Astrocyte (in vitro differentiated cells and primary cell): Measurements from ENCODE around the gene DPM3. TPM values are rescaled to one million over a fixed set of nuclear protein-coding genes. Genes with fewer than 3 reads are reported as not detected.
A peak's percentile ranks its signal among the peaks of the same experiment; 100 is the strongest.

Experiments used
- DNase-seq: peaks from one replicate; pipeline ENCODE4 v3.0.0-alpha.2; 2010; ENCODE audit warnings: low read depth
- FAIRE-seq: peaks from 2 replicates; lab custom pipeline; 2011; peaks lifted over from hg19 to GRCh38; lab: Jason Lieb, UNC
- H2AFZ ChIP-seq: 2 replicates; pipeline ENCODE4 v1.6.0; 2012; ENCODE audit warnings: low read depth, low read length, inconsistent platforms
- H3K27ac ChIP-seq: 2 replicates; pipeline ENCODE4 v1.5.1; 2011; ENCODE audit warnings: low read depth, low read length, inconsistent platforms
- H3K27me3 ChIP-seq: 2 replicates; pipeline ENCODE4 v1.6.0; 2011; ENCODE audit warnings: low read length, inconsistent platforms; ENCODE audit not compliant: insufficient read depth
- H3K36me3 ChIP-seq: 2 replicates; pipeline ENCODE4 v1.5.1; 2011; ENCODE audit warnings: low read length, inconsistent platforms; ENCODE audit not compliant: insufficient read depth
- H3K4me1 ChIP-seq: 2 replicates; pipeline ENCODE4 v1.5.1; 2011; ENCODE audit warnings: low read length, inconsistent platforms; ENCODE audit not compliant: insufficient read depth
- H3K4me2 ChIP-seq: 2 replicates; pipeline ENCODE4 v1.6.0; 2012; ENCODE audit warnings: low read length, inconsistent platforms
- H3K4me3 ChIP-seq: 2 replicates; pipeline ENCODE4 v1.5.1; 2011; ENCODE audit warnings: low read depth, mild to moderate bottlenecking, low read length, inconsistent platforms; ENCODE audit not compliant: insufficient read depth
- H3K79me2 ChIP-seq: 2 replicates; pipeline ENCODE4 v1.6.0; 2012; ENCODE audit warnings: mild to moderate bottlenecking, low read length, inconsistent platforms; ENCODE audit not compliant: insufficient read depth
- H3K9ac ChIP-seq: 2 replicates; pipeline ENCODE4 v1.6.0; 2012; ENCODE audit warnings: mild to moderate bottlenecking, low read length, inconsistent platforms
- H3K9me3 ChIP-seq: 2 replicates; pipeline ENCODE4 v1.5.1; 2012; ENCODE audit warnings: low read depth, mild to moderate bottlenecking, low read length, inconsistent platforms; ENCODE audit not compliant: insufficient read depth
- H4K20me1 ChIP-seq: 2 replicates; pipeline ENCODE4 v1.6.0; 2012; ENCODE audit warnings: low read length, inconsistent platforms; ENCODE audit not compliant: insufficient read depth
- H3K27ac Mint-ChIP-seq: one replicate; pipeline ENCODE4 v1.8.0; 2021; ENCODE audit warnings: mild to moderate bottlenecking, mixed read lengths; ENCODE audit not compliant: unreplicated experiment
- H3K27me3 Mint-ChIP-seq: one replicate; pipeline ENCODE4 v1.8.0; 2021; ENCODE audit warnings: low read depth, mixed read lengths; ENCODE audit not compliant: unreplicated experiment
- H3K36me3 Mint-ChIP-seq: one replicate; pipeline ENCODE4 v1.8.0; 2021; ENCODE audit warnings: low read depth, mixed read lengths; ENCODE audit not compliant: unreplicated experiment
- H3K4me1 Mint-ChIP-seq: one replicate; pipeline ENCODE4 v1.8.0; 2021; ENCODE audit warnings: low read depth, mixed read lengths; ENCODE audit not compliant: unreplicated experiment
- H3K4me3 Mint-ChIP-seq: one replicate; pipeline ENCODE4 v1.8.0; 2021; ENCODE audit warnings: mild to moderate bottlenecking, moderate library complexity, mixed read lengths; ENCODE audit not compliant: unreplicated experiment
- H3K9me3 Mint-ChIP-seq: one replicate; pipeline ENCODE4 v1.8.0; 2021; ENCODE audit warnings: mild to moderate bottlenecking, mixed read lengths; ENCODE audit not compliant: unreplicated experiment
- EZH2 ChIP-seq: IDR thresholded peaks from 2 replicates; pipeline ENCODE4 v1.6.1; 2012; ENCODE audit warnings: mild to moderate bottlenecking, low read length, inconsistent platforms; ENCODE audit not compliant: insufficient read depth
- total RNA-seq: library from RNA; stranded (reverse); gene quantifications from 2 replicates; pipeline ENCODE4 v1.2.1, GENCODE V29; 2021
- TF ChIP-seq, protein P1 (sequence below): IDR thresholded peaks from 2 replicates; pipeline ENCODE4 v1.5.1; 2011; ENCODE audit warnings: low read depth, mild to moderate bottlenecking, inconsistent platforms, low read length, moderate library complexity; ENCODE audit not compliant: insufficient read depth

Gene DPM3
- total RNA-seq, 1 donor from 2014 or later = 31.0 TPM

DNA sequence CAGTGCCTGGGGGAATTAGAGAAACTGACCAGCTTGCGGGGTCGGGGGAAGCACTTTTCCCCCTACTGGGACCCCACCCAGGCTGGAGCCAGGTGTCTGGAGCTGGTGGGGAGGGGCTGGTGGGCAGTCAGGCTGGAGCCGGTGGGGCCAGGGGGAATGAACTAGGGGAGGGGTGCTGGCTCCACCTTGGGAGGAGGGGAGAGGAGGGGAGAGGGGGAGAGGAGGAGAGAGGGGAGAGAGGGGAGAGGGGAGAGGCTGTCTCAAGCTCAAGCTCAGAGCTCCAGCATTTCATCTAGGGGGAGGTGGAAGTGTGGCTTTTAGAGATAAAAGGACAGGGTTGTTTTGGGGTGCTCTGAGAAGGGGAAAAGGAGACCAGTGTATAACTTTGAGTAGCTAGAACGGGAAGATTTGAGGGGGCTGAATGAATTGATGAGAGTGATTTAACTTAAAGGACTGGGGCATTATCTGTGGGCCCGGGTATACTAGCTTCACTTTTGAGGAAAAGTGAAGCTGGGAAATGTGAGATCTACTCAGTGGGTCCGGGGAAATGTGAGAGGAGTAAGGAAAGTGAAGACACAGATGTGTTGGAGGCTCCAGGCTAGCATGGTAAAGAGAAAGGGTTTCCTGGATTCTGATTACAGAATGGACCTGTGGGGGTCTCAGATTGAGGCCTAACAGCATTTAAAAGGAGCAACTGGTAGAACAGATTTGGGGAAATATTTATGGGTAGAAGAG, 9.9 kb downstream of the DPM3 start:
- FAIRE-seq (no peak), DNase-seq (no peak)
- peaks cover 50% of the 10 kb centered on the region for H3K4me1 ChIP-seq
- peaks cover 8% of the 10 kb centered on the region for H3K36me3 Mint-ChIP-seq
- H2AFZ ChIP-seq = no peak overlapping the region
- H3K4me2 ChIP-seq = peak overlapping the region; percentile 90
- peak overlapping the region; percentile 77 for H3K9ac ChIP-seq
- peaks cover 43% of the 10 kb centered on the region for H3K4me1 Mint-ChIP-seq
- no peak overlapping the region for H3K4me3 ChIP-seq
- peaks cover 33% of the 10 kb centered on the region for H3K27me3 ChIP-seq
- no peak for TF ChIP-seq EZH2
- TF ChIP-seq, protein P1, sequence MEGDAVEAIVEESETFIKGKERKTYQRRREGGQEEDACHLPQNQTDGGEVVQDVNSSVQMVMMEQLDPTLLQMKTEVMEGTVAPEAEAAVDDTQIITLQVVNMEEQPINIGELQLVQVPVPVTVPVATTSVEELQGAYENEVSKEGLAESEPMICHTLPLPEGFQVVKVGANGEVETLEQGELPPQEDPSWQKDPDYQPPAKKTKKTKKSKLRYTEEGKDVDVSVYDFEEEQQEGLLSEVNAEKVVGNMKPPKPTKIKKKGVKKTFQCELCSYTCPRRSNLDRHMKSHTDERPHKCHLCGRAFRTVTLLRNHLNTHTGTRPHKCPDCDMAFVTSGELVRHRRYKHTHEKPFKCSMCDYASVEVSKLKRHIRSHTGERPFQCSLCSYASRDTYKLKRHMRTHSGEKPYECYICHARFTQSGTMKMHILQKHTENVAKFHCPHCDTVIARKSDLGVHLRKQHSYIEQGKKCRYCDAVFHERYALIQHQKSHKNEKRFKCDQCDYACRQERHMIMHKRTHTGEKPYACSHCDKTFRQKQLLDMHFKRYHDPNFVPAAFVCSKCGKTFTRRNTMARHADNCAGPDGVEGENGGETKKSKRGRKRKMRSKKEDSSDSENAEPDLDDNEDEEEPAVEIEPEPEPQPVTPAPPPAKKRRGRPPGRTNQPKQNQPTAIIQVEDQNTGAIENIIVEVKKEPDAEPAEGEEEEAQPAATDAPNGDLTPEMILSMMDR = no peak
- H3K27me3 Mint-ChIP-seq = no peaks in the 10 kb centered on the region
- no peak overlapping the region for H3K27ac Mint-ChIP-seq
- no peaks in the 10 kb centered on the region for H4K20me1 ChIP-seq
- H3K9me3 Mint-ChIP-seq = no peaks in the 10 kb centered on the region
- H3K27ac ChIP-seq = no peak overlapping the region
- peak overlapping the region; percentile 78 for H3K4me3 Mint-ChIP-seq
- H3K9me3 ChIP-seq = no peaks in the 10 kb centered on the region
- no peaks in the 10 kb centered on the region for H3K36me3 ChIP-seq
- no peaks in the 10 kb centered on the region for H3K79me2 ChIP-seq

DNA sequence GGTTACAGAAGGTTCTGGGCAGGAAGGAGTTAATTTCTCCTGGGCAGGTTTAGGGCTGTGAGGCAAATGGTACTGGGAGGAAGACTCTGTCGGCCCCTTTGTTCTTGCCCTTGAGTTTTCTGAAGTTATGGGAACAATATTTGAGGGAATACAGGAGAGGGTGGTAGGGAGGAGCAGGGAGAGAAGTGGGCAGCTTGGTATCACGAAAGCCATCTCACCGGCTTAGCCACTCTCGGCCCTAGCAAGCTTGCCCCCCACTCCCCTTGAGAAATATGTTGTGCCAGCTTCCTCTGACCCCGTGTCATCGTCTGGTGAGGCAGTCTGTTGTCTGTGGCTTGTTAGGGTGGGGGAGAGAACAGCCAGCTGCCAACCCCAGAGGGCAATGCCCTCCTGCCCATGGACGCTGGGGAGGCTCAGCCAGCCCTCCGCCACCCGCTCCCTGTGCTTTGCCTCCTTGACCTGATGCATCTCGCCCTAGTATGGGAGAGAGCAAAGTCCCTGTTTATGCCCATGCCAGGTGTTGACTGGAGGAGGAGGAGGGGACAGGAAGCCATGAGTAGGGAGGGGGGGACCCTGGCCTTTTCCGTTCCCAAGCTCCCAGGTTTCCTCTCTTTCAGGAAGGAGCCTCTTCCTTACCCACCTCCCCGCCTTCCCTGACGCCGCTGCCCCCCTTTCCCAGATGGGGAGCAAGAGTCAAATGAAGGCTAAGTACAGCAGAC, 11.4 kb downstream of the DPM3 start:
- Mint-ChIP-seq H3K27me3 (no peaks in the 10 kb centered on the region), H3K36me3 (peaks cover 5% of the 10 kb centered on the region), H3K9me3 (no peaks in the 10 kb centered on the region), H3K4me3 (peak overlapping the region; percentile 87), H3K4me1 (peaks cover 40% of the 10 kb centered on the region), H3K27ac (peak overlapping the region; percentile 73)
- Histone ChIP-seq H3K4me2 (peak overlapping the region; percentile 90), H3K36me3 (no peaks in the 10 kb centered on the region), H3K79me2 (no peaks in the 10 kb centered on the region), H3K27me3 (peaks cover 42% of the 10 kb centered on the region), H4K20me1 (no peaks in the 10 kb centered on the region), H3K4me3 (peak overlapping the region; percentile 55), H2AFZ (no peak overlapping the region), H3K27ac (peak overlapping the region; percentile 9), H3K4me1 (peaks cover 44% of the 10 kb centered on the region), H3K9ac (peak overlapping the region; percentile 77), H3K9me3 (no peaks in the 10 kb centered on the region)
- FAIRE-seq (no peak), DNase-seq (no peak)
- no peak for TF ChIP-seq EZH2
- TF ChIP-seq, protein P1 = no peak
